Right atrium auricular region (tissue), 2 donors: ENCODE measurements around the gene FRAS1. TPM values are rescaled to one million over a fixed set of nuclear protein-coding genes. Genes with fewer than 3 reads are reported as not detected.

ENCODE experiments used
- DNase-seq: peaks from one replicate; pipeline ENCODE4 v3.0.0-alpha.2; 2019; ENCODE audit warnings: low spot score
- H3K27ac ChIP-seq, 2 donors: fragments of 200-600 bp; sonication (generic); 1 replicate in 1 of 2; 2 replicates in 1 of 2; pipeline ENCODE4 v1.5.1; 2016 to 2019
- H3K27me3 ChIP-seq, 2 donors: fragments of 200-600 bp; sonication (generic); one replicate each; pipeline versions ENCODE4 v1.5.1 to v1.6.0; 2017 to 2019
- H3K36me3 ChIP-seq: fragments of 200-600 bp; sonication (generic); one replicate; pipeline ENCODE4 v1.5.1; 2016
- H3K4me1 ChIP-seq, 2 donors: fragments of 200-600 bp; sonication (generic); one replicate each; pipeline versions ENCODE4 v1.5.1 to v1.6.0; 2017 to 2019
- H3K4me3 ChIP-seq, 2 donors: fragments of 200-600 bp; sonication (generic); 1 replicate in 1 of 2; 2 replicates in 1 of 2; pipeline ENCODE4 v1.5.1; 2017 to 2019; ENCODE audit warnings: mild to moderate bottlenecking in 1 of 2, moderate library complexity in 1 of 2
- H3K9me3 ChIP-seq, 2 donors: fragments of 200-600 bp; sonication (generic); one replicate each; pipeline ENCODE4 v1.5.1; 2019
- total RNA-seq, 2 donors: library from RNA; depleted of rRNA; stranded (reverse); fragments of >200 nt; gene quantifications; one replicate each; pipeline ENCODE4 v1.1.0, GENCODE V29; 2016
- TF ChIP-seq, protein P1 (sequence below), 2 donors: fragments of 200-600 bp; sonication (generic); IDR thresholded peaks; one replicate each; pipeline ENCODE4 v1.5.1; 2019; ENCODE audit warnings: antibody characterized with exemption in 2 of 2

FRAS1 gene
- total RNA-seq, 2 donors from 2014 or later: 5.8 to 12.9 TPM

DNA sequence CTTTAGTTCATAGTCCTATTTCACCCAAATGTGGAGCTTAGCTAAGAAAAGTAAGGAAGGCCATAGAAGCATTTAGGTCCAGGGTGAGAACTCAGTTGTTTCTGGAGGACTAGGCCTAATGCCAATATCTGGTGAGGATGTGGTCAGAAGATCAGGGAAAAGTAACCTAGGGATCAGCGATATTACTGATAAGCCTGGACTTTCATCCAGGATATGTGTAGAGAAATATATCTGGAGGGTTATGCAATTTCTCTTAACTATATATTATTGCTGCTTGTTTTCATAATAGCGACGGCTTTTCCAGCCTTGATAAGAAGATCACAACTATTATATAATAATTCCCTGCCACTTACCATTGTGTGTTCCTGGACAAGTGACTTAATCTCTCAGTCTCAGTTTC lies 81.1 kb downstream of the FRAS1 start:
- H3K4me1 ChIP-seq: no peaks in the 10 kb centered on the region
- no peak overlapping the region for H3K4me3 ChIP-seq
- H3K9me3 ChIP-seq: no peaks in the 10 kb centered on the region
- no peaks in the 10 kb centered on the region for H3K27me3 ChIP-seq
- no peak overlapping the region for H3K27ac ChIP-seq
- TF ChIP-seq, protein P1, sequence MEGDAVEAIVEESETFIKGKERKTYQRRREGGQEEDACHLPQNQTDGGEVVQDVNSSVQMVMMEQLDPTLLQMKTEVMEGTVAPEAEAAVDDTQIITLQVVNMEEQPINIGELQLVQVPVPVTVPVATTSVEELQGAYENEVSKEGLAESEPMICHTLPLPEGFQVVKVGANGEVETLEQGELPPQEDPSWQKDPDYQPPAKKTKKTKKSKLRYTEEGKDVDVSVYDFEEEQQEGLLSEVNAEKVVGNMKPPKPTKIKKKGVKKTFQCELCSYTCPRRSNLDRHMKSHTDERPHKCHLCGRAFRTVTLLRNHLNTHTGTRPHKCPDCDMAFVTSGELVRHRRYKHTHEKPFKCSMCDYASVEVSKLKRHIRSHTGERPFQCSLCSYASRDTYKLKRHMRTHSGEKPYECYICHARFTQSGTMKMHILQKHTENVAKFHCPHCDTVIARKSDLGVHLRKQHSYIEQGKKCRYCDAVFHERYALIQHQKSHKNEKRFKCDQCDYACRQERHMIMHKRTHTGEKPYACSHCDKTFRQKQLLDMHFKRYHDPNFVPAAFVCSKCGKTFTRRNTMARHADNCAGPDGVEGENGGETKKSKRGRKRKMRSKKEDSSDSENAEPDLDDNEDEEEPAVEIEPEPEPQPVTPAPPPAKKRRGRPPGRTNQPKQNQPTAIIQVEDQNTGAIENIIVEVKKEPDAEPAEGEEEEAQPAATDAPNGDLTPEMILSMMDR (IDR thresholded peaks at IDR 0.05): no peak
- no peaks in the 10 kb centered on the region for H3K36me3 ChIP-seq
- no peak for DNase-seq

DNA sequence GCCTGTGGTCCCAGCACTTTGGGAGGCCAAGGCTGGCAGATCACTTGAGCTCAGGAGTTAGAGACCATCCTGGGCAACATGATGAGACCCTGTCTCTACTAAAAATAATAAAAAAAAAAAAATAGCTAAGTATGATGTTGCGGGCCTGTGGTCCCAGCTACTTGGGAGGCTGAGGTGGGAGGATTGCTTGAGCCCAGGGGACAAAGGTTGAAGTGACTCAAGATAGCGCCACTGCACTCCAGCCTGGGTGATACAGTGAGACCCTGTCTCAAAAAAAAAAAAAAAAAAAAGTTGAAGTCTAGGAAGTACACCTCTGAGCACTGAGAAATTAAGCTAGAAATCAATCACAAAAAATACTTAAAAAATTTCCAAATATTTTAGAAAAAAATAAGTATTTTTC lies 86.5 kb downstream of the FRAS1 start:
- H3K9me3 ChIP-seq: no peaks in the 10 kb centered on the region
- DNase-seq: no peak
- H3K27me3 ChIP-seq: no peaks in the 10 kb centered on the region
- no peak overlapping the region for H3K27ac ChIP-seq
- no peak overlapping the region for H3K4me3 ChIP-seq
- TF ChIP-seq, protein P1 (IDR thresholded peaks at IDR 0.05): no peak
- no peaks in the 10 kb centered on the region for H3K36me3 ChIP-seq
- no peaks in the 10 kb centered on the region for H3K4me1 ChIP-seq

DNA sequence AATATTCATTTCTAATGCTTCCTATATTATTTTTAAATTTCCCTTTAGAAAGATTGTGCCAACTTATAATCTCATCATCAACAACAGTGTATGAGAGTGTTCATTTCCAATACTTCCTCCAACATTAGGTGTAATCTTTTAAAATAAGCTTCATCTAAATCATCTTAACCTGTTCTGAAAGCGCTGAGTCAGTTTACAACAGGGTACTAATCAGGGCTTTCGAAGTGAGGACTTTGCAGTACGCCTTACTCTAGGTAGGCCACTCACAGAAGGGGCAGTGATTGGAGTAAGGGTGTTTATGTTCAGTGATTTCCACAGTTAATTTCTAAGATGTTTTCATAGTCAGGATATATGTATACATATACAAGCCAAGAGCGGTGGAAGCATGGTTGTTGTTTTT lies 87.9 kb downstream of the FRAS1 start:
- Histone ChIP-seq H3K27ac (no peak overlapping the region), H3K4me1 (no peaks in the 10 kb centered on the region), H3K4me3 (no peak overlapping the region), H3K9me3 (no peaks in the 10 kb centered on the region), H3K36me3 (no peaks in the 10 kb centered on the region), H3K27me3 (no peaks in the 10 kb centered on the region)
- TF ChIP-seq, protein P1 (IDR thresholded peaks at IDR 0.05): no peak
- DNase-seq: no peak

DNA sequence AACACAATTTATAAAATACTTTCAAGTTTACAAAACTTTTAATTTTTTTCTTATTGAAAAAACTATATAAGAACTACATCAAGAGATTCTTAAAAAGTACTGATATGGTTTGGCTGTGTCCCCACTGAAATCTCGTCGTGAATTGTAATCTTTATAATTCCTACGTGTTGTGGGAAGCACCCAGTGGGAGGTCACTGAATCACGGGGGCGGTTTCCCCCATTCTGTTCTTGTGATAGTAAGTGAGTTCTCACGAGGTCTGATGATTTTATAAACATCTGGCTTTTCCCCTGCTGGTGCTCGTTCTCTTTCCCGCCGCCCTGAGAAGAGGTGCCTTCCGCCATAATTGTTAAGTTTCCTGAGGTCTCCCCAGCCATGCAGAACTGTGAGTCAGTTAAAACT lies 88.5 kb downstream of the FRAS1 start:
- TF ChIP-seq, protein P1 (IDR thresholded peaks at IDR 0.05): no peak
- H3K27me3 ChIP-seq: no peaks in the 10 kb centered on the region
- H3K4me3 ChIP-seq: no peak overlapping the region
- H3K27ac ChIP-seq: no peak overlapping the region
- H3K9me3 ChIP-seq: no peaks in the 10 kb centered on the region
- no peak for DNase-seq
- no peaks in the 10 kb centered on the region for H3K4me1 ChIP-seq
- no peaks in the 10 kb centered on the region for H3K36me3 ChIP-seq

DNA sequence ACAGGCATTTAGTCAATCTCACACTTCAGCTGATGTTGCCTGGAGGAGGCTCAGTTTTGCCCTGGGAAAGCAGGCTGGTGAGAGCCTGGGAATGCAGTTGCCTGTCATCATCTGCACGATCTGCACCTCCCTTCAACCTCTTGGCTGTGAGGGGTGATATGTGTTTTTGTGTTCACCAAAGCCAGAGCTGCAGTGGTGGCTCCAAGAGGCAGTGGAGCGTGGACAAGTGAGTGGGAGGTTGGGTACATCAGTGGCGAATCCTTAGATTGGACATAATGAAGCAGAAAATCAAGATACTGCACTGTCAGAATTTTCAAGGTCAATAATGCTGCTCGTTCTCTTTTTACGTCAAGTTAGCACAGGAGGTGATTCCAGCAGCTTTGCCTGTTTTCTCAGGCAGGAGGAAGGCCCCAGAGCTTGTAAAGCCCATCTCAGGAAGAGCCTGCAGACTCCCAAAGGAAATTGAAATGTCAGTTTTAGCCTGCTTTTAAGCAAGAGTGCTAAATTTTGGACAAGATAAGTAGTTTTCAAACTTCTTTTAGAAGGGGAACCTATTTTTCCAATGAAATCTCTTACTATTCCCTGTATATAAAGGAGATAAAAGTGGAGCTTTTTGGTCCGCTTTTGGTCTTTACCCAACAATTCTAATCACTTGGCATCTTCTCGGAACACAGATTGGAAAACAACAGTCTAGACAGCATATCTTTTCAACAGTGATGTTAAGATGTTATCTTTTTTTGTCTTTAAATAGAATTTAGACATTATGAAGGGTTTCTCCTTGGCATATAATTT lies 92.8 kb downstream of the FRAS1 start:
- TF ChIP-seq, protein P1 (IDR thresholded peaks at IDR 0.05): no peak
- Histone ChIP-seq H3K27ac (no peak overlapping the region), H3K4me3 (no peak overlapping the region), H3K9me3 (no peaks in the 10 kb centered on the region), H3K4me1 (no peaks in the 10 kb centered on the region), H3K27me3 (no peaks in the 10 kb centered on the region), H3K36me3 (no peaks in the 10 kb centered on the region)
- DNase-seq: no peak

DNA sequence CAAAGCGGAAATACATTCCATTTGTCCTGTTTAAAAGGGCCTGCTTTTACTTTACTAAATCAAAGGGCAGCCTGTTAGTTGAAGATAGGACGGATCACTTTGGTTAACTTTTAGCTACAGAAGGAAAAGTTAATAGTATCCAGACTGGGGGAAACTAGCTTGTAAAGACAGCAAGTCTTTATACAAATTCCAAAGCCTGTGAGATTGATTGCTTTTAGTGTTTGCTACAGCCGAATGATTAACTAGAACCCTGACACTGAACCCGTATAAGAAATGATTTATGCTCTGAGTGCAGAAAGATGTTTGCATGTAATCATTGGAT lies 93.4 kb downstream of the FRAS1 start:
- H3K4me3 ChIP-seq: no peak overlapping the region
- no peaks in the 10 kb centered on the region for H3K9me3 ChIP-seq
- TF ChIP-seq, protein P1 (IDR thresholded peaks at IDR 0.05): no peak
- H3K27me3 ChIP-seq: no peaks in the 10 kb centered on the region
- no peaks in the 10 kb centered on the region for H3K36me3 ChIP-seq
- H3K27ac ChIP-seq: no peak overlapping the region
- DNase-seq: no peak
- no peaks in the 10 kb centered on the region for H3K4me1 ChIP-seq
